Stimulated activated CD4-positive, alpha-beta T cell treated with anti-CD3 and anti-CD28 coated beads, Interleukin-1b, Interleukin-23, amount 100 ng/mL, for 48 hours (primary cell): ENCODE data around the gene ADPGK.
A peak's percentile ranks its signal among the peaks of the same experiment; 100 is the strongest.

Experiments
- DNase-seq: peaks from one replicate; pipeline ENCODE4 v3.0.0-alpha.2; 2020

ADPGK gene

GRCh38 chr15:72787526-72787925, 4.0 kb upstream of the ADPGK start:
- DNase-seq = no peak

GRCh38 chr15:72786676-72787345, 3.3 kb upstream of the ADPGK start:
- no peak for DNase-seq

GRCh38 chr15:72786242-72786641, 2.7 kb upstream of the ADPGK start:
- no peak for DNase-seq

- DNase-seq = no peak
These were observed 2.3 kb upstream of the ADPGK start for GRCh38 chr15:72785841-72786240.

- peak; percentile 70 for DNase-seq
These were observed 1.9 kb upstream of the ADPGK start for GRCh38 chr15:72785432-72785831.

- DNase-seq = no peak
These were observed 908 bp upstream of the ADPGK start for GRCh38 chr15:72784456-72784876.

GRCh38 chr15:72783004-72783639, 436 bp downstream of the ADPGK start:
- peak; percentile 49 for DNase-seq

GRCh38 chr15:72782274-72783003, 1.1 kb downstream of the ADPGK start:
- DNase-seq = peak; percentile 34

- DNase-seq = no peak
These were observed 1.9 kb downstream of the ADPGK start for GRCh38 chr15:72781631-72782030.

GRCh38 chr15:72778796-72779195, 4.8 kb downstream of the ADPGK start:
- DNase-seq = no peak

- no peak for DNase-seq
These were observed 8.7 kb downstream of the ADPGK start for GRCh38 chr15:72774696-72775383.

GRCh38 chr15:72771329-72771725, 12.2 kb downstream of the ADPGK start:
- DNase-seq = no peak

- no peak for DNase-seq
These were observed 12.8 kb downstream of the ADPGK start for GRCh38 chr15:72770673-72771328.

GRCh38 chr15:72766780-72767179, 16.8 kb downstream of the ADPGK start:
- DNase-seq = no peak

- DNase-seq = no peak
These were observed 17.5 kb downstream of the ADPGK start for GRCh38 chr15:72766025-72766424.

GRCh38 chr15:72764656-72765055, 18.9 kb downstream of the ADPGK start:
- no peak for DNase-seq

GRCh38 chr15:72760590-72761260, 22.8 kb downstream of the ADPGK start:
- DNase-seq = no peak

GRCh38 chr15:72758182-72758581, 25.4 kb downstream of the ADPGK start:
- DNase-seq = no peak

GRCh38 chr15:72754096-72754495, 29.5 kb downstream of the ADPGK start:
- DNase-seq = no peak

GRCh38 chr15:72751751-72752455, 31.7 kb downstream of the ADPGK start:
- DNase-seq = no peak

GRCh38 chr15:72749700-72750099, 33.9 kb downstream of the ADPGK start:
- no peak for DNase-seq

- no peak for DNase-seq
These were observed 43.3 kb downstream of the ADPGK start for GRCh38 chr15:72740219-72740618.
